ENCODE measurements around the gene PLA2G2D. TPM values are rescaled to one million over a fixed set of nuclear protein-coding genes. Genes with fewer than 3 reads are reported as not detected.

Gene PLA2G2D
- total RNA-seq, 3 donors from 2014 or later: not detected

- DNase-seq: no peak
- no peaks in the 10 kb centered on the region for H3K36me3 Mint-ChIP-seq (ENCODE audit: insufficient read depth)
- no peak overlapping the region for H3K4me3 Mint-ChIP-seq
- ATAC-seq: no peak
- no peaks in the 10 kb centered on the region for H3K9me3 Mint-ChIP-seq
- H3K27me3 Mint-ChIP-seq (ENCODE audit: low read depth): no peaks in the 10 kb centered on the region
- H3K4me1 Mint-ChIP-seq (ENCODE audit: low read depth): peaks cover 11% of the 10 kb centered on the region
Measured at GRCh38 chr1:20149601-20150325, 30.4 kb upstream of the PLA2G2D start.

DNA sequence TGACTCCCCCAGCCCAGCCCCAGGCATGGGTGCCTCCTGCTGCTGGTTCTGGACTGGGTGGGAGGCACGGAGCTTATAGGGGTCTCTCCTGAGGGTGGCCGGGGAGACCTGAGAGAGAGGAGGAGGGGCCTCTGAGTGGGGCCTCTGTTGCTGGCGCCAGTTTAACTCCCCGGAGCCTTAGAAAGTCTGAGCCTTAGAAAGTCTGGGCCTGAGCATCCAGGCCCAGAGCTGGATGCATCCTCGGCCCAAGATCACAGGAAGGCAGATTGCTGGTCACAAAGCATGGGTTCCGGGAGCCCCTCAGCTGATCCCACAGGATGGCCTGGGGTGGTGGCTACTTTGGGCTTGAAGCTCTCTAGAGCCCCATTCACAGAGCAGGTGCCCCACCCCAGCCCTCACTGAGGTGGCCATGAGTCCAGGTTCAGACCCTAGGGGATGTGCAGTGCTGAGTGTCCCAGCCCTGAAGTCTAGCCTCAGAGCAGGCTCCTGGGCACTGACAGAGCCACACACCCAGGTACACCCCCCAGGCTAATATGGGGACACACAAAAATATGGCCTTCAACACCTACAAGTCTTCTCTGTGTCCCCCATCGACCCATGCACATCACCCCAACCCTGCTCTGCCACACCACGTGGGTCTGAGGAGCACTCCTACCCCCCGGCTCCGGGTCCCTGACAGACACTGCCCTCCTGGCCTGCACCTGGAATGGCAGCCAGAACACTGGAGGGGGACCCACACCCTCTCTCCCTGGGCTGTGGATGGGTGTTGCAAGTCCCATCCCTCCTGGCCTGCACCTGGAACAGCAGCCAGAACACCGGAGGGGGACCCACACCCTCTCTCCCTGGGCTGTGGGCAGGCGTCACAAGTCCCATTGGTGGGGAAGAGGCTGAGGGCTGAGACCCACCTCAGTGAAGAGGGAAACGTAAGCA, 29.5 kb upstream of the PLA2G2D start:
- no peaks in the 10 kb centered on the region for H3K9me3 Mint-ChIP-seq
- H3K27me3 Mint-ChIP-seq (ENCODE audit: low read depth): no peaks in the 10 kb centered on the region
- no peak for ATAC-seq
- H3K4me1 Mint-ChIP-seq (ENCODE audit: low read depth): peaks cover 3% of the 10 kb centered on the region
- H3K4me3 Mint-ChIP-seq: no peak overlapping the region
- H3K36me3 Mint-ChIP-seq (ENCODE audit: insufficient read depth): no peaks in the 10 kb centered on the region
- no peak for DNase-seq

DNA sequence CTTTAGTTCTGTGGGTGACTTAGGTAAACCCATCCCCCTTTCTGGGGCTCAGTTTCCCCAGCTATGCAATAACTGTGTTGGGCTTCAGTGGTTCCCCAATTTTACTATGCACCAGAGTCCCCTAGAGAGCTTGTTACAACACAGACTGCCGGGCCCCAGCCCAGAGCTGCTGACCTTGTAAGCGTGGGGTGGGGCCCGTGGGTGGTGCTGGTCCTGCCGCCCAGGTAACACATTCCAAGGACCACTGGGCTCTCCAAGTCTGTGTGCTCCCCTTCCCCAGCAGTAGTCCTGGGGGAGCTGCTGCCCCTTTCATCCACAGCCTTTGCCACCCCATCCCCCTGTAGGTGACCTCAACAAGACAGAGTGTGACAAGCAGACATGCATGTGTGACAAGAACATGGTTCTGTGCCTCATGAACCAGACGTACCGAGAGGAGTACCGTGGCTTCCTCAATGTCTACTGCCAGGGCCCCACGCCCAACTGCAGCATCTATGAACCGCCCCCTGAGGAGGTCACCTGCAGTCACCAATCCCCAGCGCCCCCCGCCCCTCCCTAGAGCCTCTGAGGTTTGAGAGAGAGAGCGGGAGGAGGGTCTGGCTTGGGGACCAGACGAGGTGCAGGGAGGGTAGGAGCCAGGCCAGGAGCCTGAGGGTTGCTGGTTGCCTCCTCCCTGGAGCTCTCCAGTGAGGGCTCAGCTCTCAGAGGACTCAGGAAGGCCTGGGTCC, 28.7 kb upstream of the PLA2G2D start:
- Mint-ChIP-seq H3K9me3 (no peaks in the 10 kb centered on the region), H3K36me3 (ENCODE audit: insufficient read depth) (no peaks in the 10 kb centered on the region), H3K4me1 (ENCODE audit: low read depth) (peaks cover 3% of the 10 kb centered on the region), H3K27me3 (ENCODE audit: low read depth) (no peaks in the 10 kb centered on the region), H3K4me3 (no peak overlapping the region)
- ATAC-seq (no peak), DNase-seq (no peak)

GRCh38 chr1:20143734-20144565, 24.6 kb upstream of the PLA2G2D start:
- Mint-ChIP-seq H3K4me1 (ENCODE audit: low read depth) (no peaks in the 10 kb centered on the region), H3K27me3 (ENCODE audit: low read depth) (peaks cover 2% of the 10 kb centered on the region), H3K36me3 (ENCODE audit: insufficient read depth) (no peaks in the 10 kb centered on the region), H3K4me3 (no peak overlapping the region), H3K9me3 (no peaks in the 10 kb centered on the region)
- ATAC-seq: no peak
- DNase-seq: no peak

DNA sequence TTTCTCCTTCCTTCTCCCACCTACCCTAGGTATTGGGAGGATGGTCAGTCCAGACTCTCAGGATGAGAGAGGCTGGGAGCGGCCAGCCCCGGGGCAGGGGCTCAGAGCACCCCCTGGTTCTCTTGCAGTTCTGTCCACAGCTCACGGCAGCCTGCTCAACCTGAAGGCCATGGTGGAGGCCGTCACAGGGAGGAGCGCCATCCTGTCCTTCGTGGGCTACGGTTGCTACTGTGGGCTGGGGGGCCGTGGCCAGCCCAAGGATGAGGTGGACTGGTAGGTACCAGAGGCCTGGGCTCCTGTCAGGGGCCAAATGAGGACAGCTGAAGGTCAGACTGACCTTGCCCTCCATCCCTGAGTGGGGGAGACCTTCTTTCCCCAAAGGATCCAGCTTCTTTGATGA, 24.0 kb upstream of the PLA2G2D start:
- Mint-ChIP-seq H3K4me3 (no peak overlapping the region), H3K4me1 (ENCODE audit: low read depth) (no peaks in the 10 kb centered on the region), H3K9me3 (no peaks in the 10 kb centered on the region), H3K27me3 (ENCODE audit: low read depth) (peaks cover 2% of the 10 kb centered on the region), H3K36me3 (ENCODE audit: insufficient read depth) (no peaks in the 10 kb centered on the region)
- ATAC-seq (no peak), DNase-seq (no peak)

DNA sequence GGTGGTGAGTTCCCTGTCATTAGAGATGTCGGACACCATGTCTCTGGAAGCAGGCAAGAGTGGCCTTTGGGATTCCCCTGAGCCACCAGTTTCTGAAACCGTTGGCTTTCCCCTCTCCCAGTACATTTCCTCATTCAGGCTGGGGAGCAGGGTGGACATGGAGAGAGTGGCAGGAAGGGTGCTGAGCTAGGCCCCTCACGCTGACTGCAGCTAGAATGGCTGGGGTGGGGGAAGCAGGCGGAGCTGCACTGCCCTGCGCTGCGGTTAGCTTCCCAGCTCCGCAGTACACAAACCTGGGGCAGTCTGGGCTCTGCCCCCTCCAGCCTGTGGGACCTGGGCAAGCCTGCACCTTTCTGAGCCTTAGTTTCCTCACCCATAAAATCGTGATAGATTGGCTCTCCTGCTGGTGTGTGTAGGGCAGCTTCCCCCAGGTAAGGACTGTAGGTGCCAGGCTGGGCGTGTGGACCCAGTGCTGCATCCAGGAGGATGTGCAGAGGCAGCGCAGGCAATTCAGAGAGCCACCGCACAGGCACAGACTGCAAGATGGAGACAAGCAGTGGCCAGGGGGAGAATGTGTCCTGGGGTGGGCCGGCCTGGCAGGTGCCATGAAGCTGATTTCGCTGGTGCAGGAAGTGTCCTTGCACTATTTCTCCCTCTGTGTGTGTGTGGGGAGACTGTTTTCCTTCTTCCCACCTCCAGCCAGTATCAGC, 22.8 kb upstream of the PLA2G2D start:
- ATAC-seq: no peak
- no peak overlapping the region for H3K4me3 Mint-ChIP-seq
- peaks cover 2% of the 10 kb centered on the region for H3K27me3 Mint-ChIP-seq (ENCODE audit: low read depth)
- no peak for DNase-seq
- H3K36me3 Mint-ChIP-seq (ENCODE audit: insufficient read depth): no peaks in the 10 kb centered on the region
- no peaks in the 10 kb centered on the region for H3K9me3 Mint-ChIP-seq
- no peaks in the 10 kb centered on the region for H3K4me1 Mint-ChIP-seq (ENCODE audit: low read depth)

DNA sequence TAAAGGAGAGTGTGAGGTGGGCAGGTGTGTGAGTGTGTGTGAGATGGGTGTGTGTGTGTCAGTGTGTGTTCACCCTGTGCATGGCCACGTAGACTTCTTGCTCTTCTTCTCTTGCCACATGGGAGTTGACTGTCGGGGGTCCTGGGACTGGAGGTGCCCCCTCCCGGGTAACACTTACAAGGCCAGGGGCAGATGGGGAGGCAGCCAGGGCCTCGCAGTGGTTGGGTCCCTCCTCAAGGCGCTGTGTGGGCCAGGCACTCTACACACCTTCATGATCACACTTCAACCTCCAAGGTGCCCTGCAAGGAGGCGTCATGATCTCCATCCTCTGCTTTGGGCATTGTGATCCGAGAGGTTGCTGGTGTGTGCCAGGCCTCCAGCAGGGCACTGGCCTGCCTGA, 22.1 kb upstream of the PLA2G2D start:
- Mint-ChIP-seq H3K27me3 (ENCODE audit: low read depth) (peaks cover 2% of the 10 kb centered on the region), H3K9me3 (no peaks in the 10 kb centered on the region), H3K4me3 (no peak overlapping the region), H3K36me3 (ENCODE audit: insufficient read depth) (no peaks in the 10 kb centered on the region), H3K4me1 (ENCODE audit: low read depth) (no peaks in the 10 kb centered on the region)
- no peak for ATAC-seq
- no peak for DNase-seq

- H3K27me3 Mint-ChIP-seq (ENCODE audit: low read depth): peaks cover 2% of the 10 kb centered on the region
- no peaks in the 10 kb centered on the region for H3K36me3 Mint-ChIP-seq (ENCODE audit: insufficient read depth)
- H3K4me1 Mint-ChIP-seq (ENCODE audit: low read depth): no peaks in the 10 kb centered on the region
- H3K4me3 Mint-ChIP-seq: no peak overlapping the region
- no peak for ATAC-seq
- no peak for DNase-seq
- H3K9me3 Mint-ChIP-seq: no peaks in the 10 kb centered on the region
Measured at GRCh38 chr1:20141001-20141400, 21.7 kb upstream of the PLA2G2D start.

DNA sequence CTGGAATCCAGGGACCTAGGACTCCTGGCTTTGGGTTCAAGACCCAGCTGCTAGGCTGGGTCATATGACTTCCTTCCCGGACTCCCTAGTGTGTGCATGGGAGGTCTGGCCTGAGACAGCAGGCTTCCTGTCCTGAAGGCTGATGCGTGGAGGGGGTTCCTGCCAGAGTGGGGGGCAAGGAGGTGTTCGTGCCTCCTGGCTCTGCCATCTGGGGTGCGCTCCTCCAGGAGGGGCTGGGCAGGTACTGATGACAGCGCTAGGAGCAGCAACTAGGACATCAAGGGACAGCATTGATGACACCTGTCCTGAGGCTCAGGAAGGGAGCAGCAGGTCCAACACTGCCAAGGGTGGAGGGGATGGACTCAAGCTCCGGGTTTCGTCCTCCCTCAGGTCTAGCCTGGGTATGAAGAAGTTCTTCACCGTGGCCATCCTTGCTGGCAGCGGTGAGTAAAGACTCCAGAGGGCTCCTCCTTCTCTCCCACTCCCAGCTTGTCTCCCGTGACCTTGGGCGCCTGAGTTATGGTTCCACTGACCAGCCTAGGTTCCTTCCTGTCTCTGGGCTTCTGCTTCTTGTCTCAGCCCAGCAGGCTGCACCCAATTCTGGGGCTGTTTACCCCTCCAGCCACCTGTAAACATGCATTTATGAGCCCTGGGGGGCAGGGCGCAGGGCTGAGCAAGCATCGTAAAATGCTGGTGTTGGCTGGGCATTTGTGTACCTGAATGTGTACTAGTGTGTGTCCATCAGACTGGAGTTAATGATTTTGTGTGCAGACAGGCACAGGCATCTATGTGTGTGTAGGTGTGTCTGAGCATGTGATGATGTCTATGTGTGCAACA, 20.7 kb upstream of the PLA2G2D start:
- H3K4me1 Mint-ChIP-seq (ENCODE audit: low read depth): no peaks in the 10 kb centered on the region
- H3K4me3 Mint-ChIP-seq: no peak overlapping the region
- peaks cover 2% of the 10 kb centered on the region for H3K27me3 Mint-ChIP-seq (ENCODE audit: low read depth)
- ATAC-seq (no peak), DNase-seq (no peak)
- H3K36me3 Mint-ChIP-seq (ENCODE audit: insufficient read depth): no peaks in the 10 kb centered on the region
- no peaks in the 10 kb centered on the region for H3K9me3 Mint-ChIP-seq

DNA sequence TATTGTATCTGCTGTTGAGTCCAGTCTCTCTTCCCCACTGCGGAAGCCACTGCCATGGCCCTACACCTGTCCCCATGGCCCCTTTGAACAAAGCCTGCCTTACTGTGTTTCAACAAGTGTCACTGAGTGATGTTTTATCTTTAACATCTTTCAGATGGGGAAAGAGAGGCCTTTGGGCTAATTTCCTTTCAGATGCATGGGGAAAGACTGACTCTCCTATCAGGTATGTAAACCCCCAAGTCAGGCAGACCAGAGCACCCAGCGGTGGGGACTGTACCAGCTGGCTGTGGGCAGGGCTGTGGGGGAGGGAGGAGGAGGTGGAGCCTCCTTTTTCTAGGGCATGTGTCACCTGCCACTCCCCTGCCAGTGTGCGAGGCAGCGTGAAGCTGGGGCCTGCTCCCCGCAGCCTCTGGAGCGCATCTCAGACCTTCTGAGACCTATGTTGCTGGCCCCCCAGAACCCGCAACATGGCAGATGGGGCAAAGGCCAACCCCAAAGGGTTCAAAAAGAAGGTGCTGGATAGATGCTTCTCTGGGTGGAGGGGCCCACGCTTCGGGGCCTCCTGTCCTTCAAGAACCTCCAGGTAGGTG, 19.7 kb upstream of the PLA2G2D start, which contains the start of gene PLA2G2F:
PLA2G2F (plus strand) TSS at position 363 of the 590 bp plus-strand sequence; CDS start at position 468, 105 bp downstream.
- H3K36me3 Mint-ChIP-seq (ENCODE audit: insufficient read depth): no peaks in the 10 kb centered on the region
- H3K4me3 Mint-ChIP-seq: no peak within 1 kb of the TSS
- H3K9me3 Mint-ChIP-seq: no peaks in the 10 kb centered on the region
- H3K4me1 Mint-ChIP-seq (ENCODE audit: low read depth): no peaks in the 10 kb centered on the region
- H3K27me3 Mint-ChIP-seq (ENCODE audit: low read depth): peaks cover 2% of the 10 kb centered on the region
- no peak for ATAC-seq
- DNase-seq: no peak

GRCh38 chr1:20138346-20138745, 19.0 kb upstream of the PLA2G2D start:
- Mint-ChIP-seq H3K36me3 (ENCODE audit: insufficient read depth) (no peaks in the 10 kb centered on the region), H3K27me3 (ENCODE audit: low read depth) (peaks cover 2% of the 10 kb centered on the region), H3K9me3 (no peaks in the 10 kb centered on the region), H3K4me3 (no peak overlapping the region), H3K4me1 (ENCODE audit: low read depth) (no peaks in the 10 kb centered on the region)
- ATAC-seq (no peak), DNase-seq (no peak)

GRCh38 chr1:20137604-20138003, 18.3 kb upstream of the PLA2G2D start:
- H3K4me3 Mint-ChIP-seq: no peak overlapping the region
- no peaks in the 10 kb centered on the region for H3K9me3 Mint-ChIP-seq
- ATAC-seq (no peak), DNase-seq (no peak)
- H3K4me1 Mint-ChIP-seq (ENCODE audit: low read depth): no peaks in the 10 kb centered on the region
- H3K36me3 Mint-ChIP-seq (ENCODE audit: insufficient read depth): no peaks in the 10 kb centered on the region
- H3K27me3 Mint-ChIP-seq (ENCODE audit: low read depth): peaks cover 2% of the 10 kb centered on the region
